Activated CD8-positive, alpha-beta T cell treated with anti-CD3 and anti-CD28 coated beads, Interleukin-2, amount 10 ng/mL, durations not matched to agents 7 days and 5 days (primary cell): ENCODE data around the gene LYSMD3. TPM values are rescaled to one million over a fixed set of nuclear protein-coding genes. Genes with fewer than 3 reads are reported as not detected.

Experiments
- total RNA-seq, 2 experiments: library from RNA; stranded (reverse); gene quantifications; one replicate each; pipeline ENCODE4 v1.2.3, GENCODE V29; 2021

LYSMD3 gene
- total RNA-seq, 2 experiments from 2014 or later: 18.3 to 19.0 TPM

Other genes starting within 250 kb of the LYSMD3 start
- gene CETN3, start 119.8 kb downstream of the LYSMD3 start, total RNA-seq: 10 to 100 TPM; 30.6 to 31.3 TPM
- gene MBLAC2, start 54.8 kb downstream of the LYSMD3 start, total RNA-seq: 1 to 10 TPM; 5.1 to 5.5 TPM
- 1 to 10 TPM; 5.5 to 5.8 TPM for gene POLR3G, start 54.7 kb downstream of the LYSMD3 start, total RNA-seq
- under 1 TPM in 1 of 2 experiments, not detected in 1; 0.26 TPM for gene ADGRV1, start 29.2 kb upstream of the LYSMD3 start, total RNA-seq